GM12874 (cell line): ENCODE results near the gene RNF217.

Experiments
- TF ChIP-seq, protein P1 (sequence below): IDR thresholded peaks from 2 replicates; pipeline ENCODE4 v1.5.1; 2011; ENCODE audit warnings: low read depth, mild to moderate bottlenecking, control low read depth, low read length, moderate library complexity; ENCODE audit not compliant: insufficient read depth

Gene RNF217

DNA sequence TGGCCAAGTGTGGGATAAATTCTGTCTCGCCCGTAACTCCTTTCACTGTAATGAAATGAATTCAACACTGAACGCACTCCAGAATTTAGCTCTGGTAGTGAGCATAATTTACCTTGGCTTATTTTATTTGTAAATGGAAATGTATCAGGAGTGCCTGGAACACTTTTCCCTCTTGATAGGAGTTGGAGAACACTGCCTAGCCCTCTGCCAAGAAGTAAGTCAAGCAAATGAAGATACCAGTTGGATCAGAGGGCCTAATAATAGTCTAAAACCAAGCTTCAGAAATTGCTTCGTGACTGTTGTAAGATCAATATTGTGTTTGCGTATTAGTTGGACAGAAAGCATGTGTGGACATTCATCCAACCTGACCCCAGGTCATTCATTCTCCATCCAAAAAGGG lies 126.7 kb downstream of the RNF217 start:
- TF ChIP-seq, protein P1, sequence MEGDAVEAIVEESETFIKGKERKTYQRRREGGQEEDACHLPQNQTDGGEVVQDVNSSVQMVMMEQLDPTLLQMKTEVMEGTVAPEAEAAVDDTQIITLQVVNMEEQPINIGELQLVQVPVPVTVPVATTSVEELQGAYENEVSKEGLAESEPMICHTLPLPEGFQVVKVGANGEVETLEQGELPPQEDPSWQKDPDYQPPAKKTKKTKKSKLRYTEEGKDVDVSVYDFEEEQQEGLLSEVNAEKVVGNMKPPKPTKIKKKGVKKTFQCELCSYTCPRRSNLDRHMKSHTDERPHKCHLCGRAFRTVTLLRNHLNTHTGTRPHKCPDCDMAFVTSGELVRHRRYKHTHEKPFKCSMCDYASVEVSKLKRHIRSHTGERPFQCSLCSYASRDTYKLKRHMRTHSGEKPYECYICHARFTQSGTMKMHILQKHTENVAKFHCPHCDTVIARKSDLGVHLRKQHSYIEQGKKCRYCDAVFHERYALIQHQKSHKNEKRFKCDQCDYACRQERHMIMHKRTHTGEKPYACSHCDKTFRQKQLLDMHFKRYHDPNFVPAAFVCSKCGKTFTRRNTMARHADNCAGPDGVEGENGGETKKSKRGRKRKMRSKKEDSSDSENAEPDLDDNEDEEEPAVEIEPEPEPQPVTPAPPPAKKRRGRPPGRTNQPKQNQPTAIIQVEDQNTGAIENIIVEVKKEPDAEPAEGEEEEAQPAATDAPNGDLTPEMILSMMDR = no peak

DNA sequence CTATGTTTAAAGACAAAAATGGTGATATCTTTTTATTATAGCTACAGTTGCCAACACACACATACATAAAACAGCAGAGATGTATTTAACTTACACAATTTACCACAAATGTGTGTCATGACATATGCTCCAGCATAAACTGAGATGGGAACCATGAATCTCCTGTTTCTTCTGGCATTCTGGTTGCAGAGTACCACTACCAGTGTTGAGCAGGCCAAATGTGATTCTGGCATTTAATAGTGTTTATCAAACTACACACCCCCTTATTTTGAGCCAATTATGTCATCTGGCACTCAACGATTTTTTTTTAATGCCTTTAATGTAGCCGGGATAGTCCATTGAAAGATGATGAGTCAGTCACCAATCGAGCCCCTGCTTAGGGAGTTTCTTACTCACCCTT lies 132.3 kb downstream of the RNF217 start:
- TF ChIP-seq, protein P1 = no peak

DNA sequence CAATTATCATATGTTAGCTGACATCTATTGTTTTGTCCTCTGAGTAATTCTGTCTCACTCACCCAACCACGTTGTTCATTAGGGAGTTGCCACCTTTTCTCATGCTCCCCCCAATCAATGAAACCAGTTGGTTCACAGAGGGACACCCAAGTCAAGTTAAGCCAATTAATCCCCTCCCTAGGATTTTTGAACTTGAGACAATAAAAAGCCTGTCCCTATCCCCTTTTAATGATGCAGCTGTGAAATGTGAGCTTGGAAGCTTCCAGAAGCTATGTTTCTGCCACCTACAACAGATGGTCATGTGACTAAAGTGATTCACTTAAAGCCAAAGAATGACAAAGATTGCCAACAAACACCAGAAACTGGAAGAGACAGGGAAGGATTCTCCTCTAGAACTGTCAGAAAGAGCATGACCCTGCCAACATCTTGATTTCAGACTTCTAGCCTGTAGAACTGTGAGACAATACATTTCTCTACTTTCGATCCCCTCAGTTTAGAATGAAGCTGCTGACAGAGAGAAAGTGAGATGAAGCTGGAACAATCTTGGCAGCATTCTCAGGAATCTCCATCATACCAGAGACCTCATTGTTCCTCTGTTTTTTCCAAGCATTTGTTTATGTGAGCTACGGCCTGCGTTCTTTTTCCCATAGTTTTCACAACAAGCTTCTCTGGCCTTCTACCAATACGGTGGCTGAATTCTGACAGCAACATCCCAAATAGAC lies 133.5 kb downstream of the RNF217 start:
- TF ChIP-seq, protein P1 = no peak

GRCh38 chr6:125097186-125097585 lies 134.9 kb downstream of the RNF217 start:
- TF ChIP-seq, protein P1 = no peak

DNA sequence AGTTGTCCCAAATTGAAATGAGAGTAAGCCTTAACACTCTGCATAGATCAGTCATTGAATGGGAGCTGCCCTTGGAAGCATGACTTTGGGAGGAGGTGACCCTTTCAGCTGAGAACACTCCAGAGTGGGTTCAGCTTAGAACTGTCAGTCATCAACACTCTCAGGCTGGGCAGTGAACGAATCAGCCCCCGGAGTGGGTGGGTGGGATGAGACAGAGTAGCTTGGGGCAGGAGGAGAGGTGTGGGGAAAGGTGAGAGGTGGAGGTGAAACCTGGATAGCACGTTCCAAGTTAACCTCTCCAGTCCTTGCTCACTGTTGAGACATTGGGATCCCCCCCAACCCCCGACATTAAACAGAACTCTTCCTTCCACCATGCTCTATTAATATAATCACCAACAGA lies 136.0 kb downstream of the RNF217 start:
- TF ChIP-seq, protein P1 = no peak

GRCh38 chr6:125099211-125100073 lies 137.2 kb downstream of the RNF217 start:
- TF ChIP-seq, protein P1 = no peak

GRCh38 chr6:125100074-125100652 lies 137.9 kb downstream of the RNF217 start:
- TF ChIP-seq, protein P1 = no peak
